Peyer's patch (tissue), 4 donors: ENCODE measurements around the gene SPAG16.

Source experiments
- POLR2A ChIP-seq, 2 donors: fragments of 450-650 bp; IDR thresholded peaks; one replicate each; pipeline ENCODE4 v1.5.1; 2017; ENCODE audit warnings: antibody characterized with exemption in 2 of 2, mild to moderate bottlenecking in 2 of 2, moderate library complexity in 2 of 2
- TF ChIP-seq, protein P1 (sequence below), 6 experiments: fragments of 450-650 bp in 4 of 6; fragments of 200-600 bp in 2 of 6; sonication (generic) in 1 of 6; IDR thresholded peaks; one replicate each; pipeline ENCODE4 v1.5.1; 2017 to 2019; ENCODE audit warnings: antibody characterized with exemption in 6 of 6, mild to moderate bottlenecking in 3 of 6, moderate library complexity in 1 of 6

DNA sequence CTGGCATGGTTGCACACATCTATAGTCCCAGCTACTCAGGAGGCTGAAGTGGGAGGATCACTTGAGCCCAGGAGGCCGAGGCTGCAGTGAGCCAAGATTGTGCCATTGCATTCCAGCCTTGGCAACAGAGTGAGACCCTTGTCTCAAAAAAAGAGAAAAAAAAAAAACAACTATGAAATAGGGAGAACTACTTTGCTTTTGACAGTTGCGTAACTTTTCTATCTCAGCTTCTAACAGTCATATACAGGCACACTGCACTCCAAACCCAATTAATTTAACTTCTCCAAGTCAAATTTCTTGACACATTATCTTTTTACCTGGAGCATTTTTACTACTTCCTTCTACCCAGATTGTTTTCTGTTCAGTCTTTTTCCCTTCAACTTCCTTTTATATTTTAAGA lies 1102.5 kb downstream of the SPAG16 start:
- TF ChIP-seq, protein P1, sequence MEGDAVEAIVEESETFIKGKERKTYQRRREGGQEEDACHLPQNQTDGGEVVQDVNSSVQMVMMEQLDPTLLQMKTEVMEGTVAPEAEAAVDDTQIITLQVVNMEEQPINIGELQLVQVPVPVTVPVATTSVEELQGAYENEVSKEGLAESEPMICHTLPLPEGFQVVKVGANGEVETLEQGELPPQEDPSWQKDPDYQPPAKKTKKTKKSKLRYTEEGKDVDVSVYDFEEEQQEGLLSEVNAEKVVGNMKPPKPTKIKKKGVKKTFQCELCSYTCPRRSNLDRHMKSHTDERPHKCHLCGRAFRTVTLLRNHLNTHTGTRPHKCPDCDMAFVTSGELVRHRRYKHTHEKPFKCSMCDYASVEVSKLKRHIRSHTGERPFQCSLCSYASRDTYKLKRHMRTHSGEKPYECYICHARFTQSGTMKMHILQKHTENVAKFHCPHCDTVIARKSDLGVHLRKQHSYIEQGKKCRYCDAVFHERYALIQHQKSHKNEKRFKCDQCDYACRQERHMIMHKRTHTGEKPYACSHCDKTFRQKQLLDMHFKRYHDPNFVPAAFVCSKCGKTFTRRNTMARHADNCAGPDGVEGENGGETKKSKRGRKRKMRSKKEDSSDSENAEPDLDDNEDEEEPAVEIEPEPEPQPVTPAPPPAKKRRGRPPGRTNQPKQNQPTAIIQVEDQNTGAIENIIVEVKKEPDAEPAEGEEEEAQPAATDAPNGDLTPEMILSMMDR (IDR thresholded peaks at IDR 0.05): no peak
- no peak for TF ChIP-seq POLR2A (IDR thresholded peaks at IDR 0.05)
